ENCODE results near the gene DYSF. TPM values are rescaled to one million over a fixed set of nuclear protein-coding genes. Genes with fewer than 3 reads are reported as not detected.

Gene DYSF
- polyA plus RNA-seq, 1 donor (not counting 4 experiments of a cell fraction or from before 2014, with no cell fraction given) = 8.2 TPM

DNA sequence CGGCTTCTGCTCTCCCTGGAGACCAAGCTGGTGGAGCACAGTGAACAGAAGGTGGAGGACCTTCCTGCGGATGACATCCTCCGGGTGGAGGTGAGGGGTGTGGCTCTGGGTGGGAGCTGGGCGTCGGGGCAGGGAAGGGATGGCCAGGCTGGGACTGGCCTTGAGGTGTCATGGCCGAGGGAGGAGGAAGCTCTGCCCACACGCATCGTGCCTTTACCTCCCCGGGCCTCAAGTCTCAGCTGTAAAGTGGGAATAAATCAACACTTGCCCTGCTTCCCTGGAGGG is 98.2 kb downstream of the DYSF start:
- H3K4me2 ChIP-seq (ENCODE audit: control insufficient read depth, extremely low read depth, insufficient read depth, low read depth, low read length) = no peak overlapping the region
- peaks cover 2% of the 10 kb centered on the region for H3K27me3 ChIP-seq (ENCODE audit: control insufficient read depth, extremely low read depth, insufficient read depth, low read length)
- TF ChIP-seq EZH2 (IDR thresholded peaks at IDR 0.05; ENCODE audit: low read length) = no peak
- TF ChIP-seq, protein P1, sequence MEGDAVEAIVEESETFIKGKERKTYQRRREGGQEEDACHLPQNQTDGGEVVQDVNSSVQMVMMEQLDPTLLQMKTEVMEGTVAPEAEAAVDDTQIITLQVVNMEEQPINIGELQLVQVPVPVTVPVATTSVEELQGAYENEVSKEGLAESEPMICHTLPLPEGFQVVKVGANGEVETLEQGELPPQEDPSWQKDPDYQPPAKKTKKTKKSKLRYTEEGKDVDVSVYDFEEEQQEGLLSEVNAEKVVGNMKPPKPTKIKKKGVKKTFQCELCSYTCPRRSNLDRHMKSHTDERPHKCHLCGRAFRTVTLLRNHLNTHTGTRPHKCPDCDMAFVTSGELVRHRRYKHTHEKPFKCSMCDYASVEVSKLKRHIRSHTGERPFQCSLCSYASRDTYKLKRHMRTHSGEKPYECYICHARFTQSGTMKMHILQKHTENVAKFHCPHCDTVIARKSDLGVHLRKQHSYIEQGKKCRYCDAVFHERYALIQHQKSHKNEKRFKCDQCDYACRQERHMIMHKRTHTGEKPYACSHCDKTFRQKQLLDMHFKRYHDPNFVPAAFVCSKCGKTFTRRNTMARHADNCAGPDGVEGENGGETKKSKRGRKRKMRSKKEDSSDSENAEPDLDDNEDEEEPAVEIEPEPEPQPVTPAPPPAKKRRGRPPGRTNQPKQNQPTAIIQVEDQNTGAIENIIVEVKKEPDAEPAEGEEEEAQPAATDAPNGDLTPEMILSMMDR (optimal IDR thresholded peaks at IDR 0.05 in 1 of 3, IDR thresholded peaks at IDR 0.05 in 1 of 3, conservative IDR thresholded peaks at IDR 0.05 in 1 of 3; ENCODE audit: extremely low read depth in 1 of 3, insufficient read depth in 2 of 3, low read length in 3 of 3) = no peak
- dilution Hi-C loops (cut with MboI; ENCODE audit: extremely low pct_ligation_motif_present, low sequenced_read_pairs) = no loop called here
- peaks cover 0 to 2% of the 10 kb centered on the region in 2 experiments for H3K36me3 ChIP-seq (ENCODE audit: control insufficient read depth in 2 of 2, extremely low read depth in 1 of 2, insufficient read depth in 2 of 2, low read length in 2 of 2)
- H3K9ac ChIP-seq (ENCODE audit: control insufficient read depth, extremely low read depth, insufficient read depth, low read length) = no peak overlapping the region
- FAIRE-seq (no peak), DNase-seq (ENCODE audit: low read depth, low spot score) (no peak)
- no peak overlapping the region for H3K27ac ChIP-seq (ENCODE audit: control insufficient read depth, insufficient read depth, low read length)
- H4K20me1 ChIP-seq (ENCODE audit: control insufficient read depth, extremely low read depth, insufficient read depth, low read length) = no peaks in the 10 kb centered on the region
- no peaks in the 10 kb centered on the region for H3K79me2 ChIP-seq (ENCODE audit: control insufficient read depth, insufficient read depth, low read length)
- no peaks in the 10 kb centered on the region for H3K4me1 ChIP-seq (ENCODE audit: control insufficient read depth, extremely low read depth, insufficient read depth, low read length)
- no peaks in the 10 kb centered on the region for H3K9me1 ChIP-seq (ENCODE audit: control insufficient read depth, extremely low read depth, insufficient read depth, low read length)
- H3K9me3 ChIP-seq (ENCODE audit: control insufficient read depth, low read depth, low read length) = no peaks in the 10 kb centered on the region
- H2AFZ ChIP-seq (ENCODE audit: control insufficient read depth, low read length) = no peak overlapping the region
- H3K4me3 ChIP-seq (ENCODE audit: control insufficient read depth in 2 of 3, extremely low read depth in 1 of 3, insufficient read depth in 2 of 3, low read depth in 1 of 3, low read length in 3 of 3) = no peak overlapping the region

GRCh38 chr2:71552356-71552755 is 99.0 kb downstream of the DYSF start:
- Histone ChIP-seq H3K9ac (ENCODE audit: control insufficient read depth, extremely low read depth, insufficient read depth, low read length) (no peak overlapping the region), H3K9me3 (ENCODE audit: control insufficient read depth, low read depth, low read length) (no peaks in the 10 kb centered on the region), H3K9me1 (ENCODE audit: control insufficient read depth, extremely low read depth, insufficient read depth, low read length) (no peaks in the 10 kb centered on the region), H3K27ac (ENCODE audit: control insufficient read depth, insufficient read depth, low read length) (no peak overlapping the region), H3K27me3 (ENCODE audit: control insufficient read depth, extremely low read depth, insufficient read depth, low read length) (no peaks in the 10 kb centered on the region), H4K20me1 (ENCODE audit: control insufficient read depth, extremely low read depth, insufficient read depth, low read length) (no peaks in the 10 kb centered on the region), H2AFZ (ENCODE audit: control insufficient read depth, low read length) (no peak overlapping the region), H3K4me1 (ENCODE audit: control insufficient read depth, extremely low read depth, insufficient read depth, low read length) (no peaks in the 10 kb centered on the region), H3K4me2 (ENCODE audit: control insufficient read depth, extremely low read depth, insufficient read depth, low read depth, low read length) (no peak overlapping the region), H3K4me3 (ENCODE audit: control insufficient read depth in 2 of 3, extremely low read depth in 1 of 3, insufficient read depth in 2 of 3, low read depth in 1 of 3, low read length in 3 of 3) (no peak overlapping the region), H3K79me2 (ENCODE audit: control insufficient read depth, insufficient read depth, low read length) (no peaks in the 10 kb centered on the region), H3K36me3 (ENCODE audit: control insufficient read depth in 2 of 2, extremely low read depth in 1 of 2, insufficient read depth in 2 of 2, low read length in 2 of 2) (peaks cover 0 to 2% of the 10 kb centered on the region in 2 experiments)
- FAIRE-seq (no peak), DNase-seq (ENCODE audit: low read depth, low spot score) (no peak)
- TF ChIP-seq EZH2 (IDR thresholded peaks at IDR 0.05; ENCODE audit: low read length) = no peak
- TF ChIP-seq, protein P1 (optimal IDR thresholded peaks at IDR 0.05 in 1 of 3, IDR thresholded peaks at IDR 0.05 in 1 of 3, conservative IDR thresholded peaks at IDR 0.05 in 1 of 3; ENCODE audit: extremely low read depth in 1 of 3, insufficient read depth in 2 of 3, low read length in 3 of 3) = no peak
- dilution Hi-C loops (cut with MboI; ENCODE audit: extremely low pct_ligation_motif_present, low sequenced_read_pairs) = no loop called here

Measured in keratinocyte (primary cell).